H1 (cell line): ENCODE measurements around the gene P2RY14. TPM values are rescaled to one million over a fixed set of nuclear protein-coding genes. Genes with fewer than 3 reads are reported as not detected.

Experiments used
- CTCF ChIA-PET: fragments of 300-600 bp; sonication (Branson Sonifier 250); formaldehyde crosslinking; loops from one replicate; lab custom pipeline; 2021; ENCODE audit not compliant: partially characterized antibody; lab: Charles Lee
- POLR2A ChIA-PET: fragments of 300-600 bp; sonication (Branson Sonifier 250); formaldehyde crosslinking; loops from one replicate; lab custom pipeline; 2021; ENCODE audit warnings: inconsistent platforms; ENCODE audit not compliant: partially characterized antibody; lab: Charles Lee
- DNase-seq, 2 experiments: peaks; one replicate each; pipeline versions ENCODE4 v3.0.0 to v3.0.0-alpha.2; 2010 to 2022; ENCODE audit warnings: low spot score in 2 of 2, low read depth in 1 of 2, mixed read lengths in 1 of 2
- FAIRE-seq: peaks from 2 replicates; lab custom pipeline; 2011; peaks lifted over from hg19 to GRCh38; lab: Jason Lieb, UNC
- H2AFZ ChIP-seq: 2 replicates; pipeline ENCODE4 v1.8.1; 2012; ENCODE audit warnings: low read length, inconsistent platforms
- H2AK5ac ChIP-seq: 2 replicates; pipeline ENCODE4 v1.6.1; 2013; ENCODE audit warnings: low read depth, low read length
- H2BK120ac ChIP-seq: replicated peaks from 2 replicates; pipeline ENCODE3; 2013; ENCODE audit warnings: low read depth, low read length, inconsistent platforms
- H2BK12ac ChIP-seq: 2 replicates; pipeline ENCODE4 v1.6.1; 2013; ENCODE audit warnings: low read depth, low read length
- H2BK15ac ChIP-seq: 2 replicates; pipeline ENCODE4 v1.6.1; 2013; ENCODE audit warnings: low read length
- H2BK20ac ChIP-seq: 2 replicates; pipeline ENCODE4 v1.6.1; 2013; ENCODE audit warnings: low read length
- H2BK5ac ChIP-seq: 2 replicates; pipeline ENCODE4 v1.6.1; 2013; ENCODE audit warnings: low read depth, low read length
- H3K14ac ChIP-seq: 2 replicates; pipeline ENCODE4 v1.6.1; 2013; ENCODE audit warnings: inconsistent platforms; ENCODE audit not compliant: insufficient read length
- H3K18ac ChIP-seq: 2 replicates; pipeline ENCODE4 v1.6.1; 2013; ENCODE audit warnings: low read length; ENCODE audit errors: extremely low read depth
- H3K23ac ChIP-seq: 2 replicates; pipeline ENCODE4 v1.6.1; 2013; ENCODE audit warnings: inconsistent platforms; ENCODE audit not compliant: insufficient read length
- H3K23me2 ChIP-seq: 2 replicates; pipeline ENCODE4 v1.6.1; 2013; ENCODE audit warnings: low read depth, low read length
- H3K27ac ChIP-seq: 2 replicates; pipeline ENCODE4 v1.6.1; 2011; ENCODE audit warnings: low read depth, low read length, inconsistent platforms
- H3K27me3 ChIP-seq, 4 experiments: replicated peaks in 1 of 4; 1 replicate in 1 of 4; 2 replicates in 3 of 4; pipeline versions ENCODE4 v1.6.1 to v1.8.1; 2011 to 2013; ENCODE audit warnings: low read length in 3 of 4, mild to moderate bottlenecking in 3 of 4, inconsistent platforms in 2 of 4, mixed read lengths in 2 of 4, moderate library complexity in 1 of 4; ENCODE audit not compliant: control insufficient read depth in 3 of 4, insufficient read depth in 3 of 4; ENCODE audit errors: extremely low read depth in 1 of 4
- H3K36me3 ChIP-seq, 4 experiments: 2 replicates each; pipeline versions ENCODE4 v1.6.1 to v1.8.1; 2011 to 2013; ENCODE audit warnings: mild to moderate bottlenecking in 4 of 4, low read length in 3 of 4, moderate library complexity in 2 of 4, control low read depth in 1 of 4, inconsistent platforms in 1 of 4; ENCODE audit not compliant: insufficient read depth in 4 of 4, control insufficient read depth in 2 of 4
- H3K4ac ChIP-seq: replicated peaks from 2 replicates; pipeline ENCODE3; 2013; ENCODE audit warnings: low read length, low read depth, mixed read lengths, inconsistent platforms; ENCODE audit not compliant: insufficient read length
- H3K4me1 ChIP-seq, 4 experiments: replicated peaks in 1 of 4; 1 replicate in 1 of 4; 2 replicates in 3 of 4; pipeline versions ENCODE4 v1.6.1 to v1.8.1; 2011 to 2013; ENCODE audit warnings: low read length in 3 of 4, inconsistent platforms in 2 of 4, mixed read lengths in 1 of 4; ENCODE audit not compliant: insufficient read depth in 4 of 4, control insufficient read depth in 3 of 4
- H3K4me2 ChIP-seq, 2 experiments: 2 replicates each; pipeline versions ENCODE4 v1.6.1 to v1.8.1; 2011 to 2013; ENCODE audit warnings: low read depth in 2 of 2, low read length in 2 of 2, control low read depth in 1 of 2, inconsistent platforms in 1 of 2, mild to moderate bottlenecking in 1 of 2; ENCODE audit not compliant: insufficient read depth in 1 of 2
- H3K4me3 ChIP-seq, 4 experiments: fragments of 200-600, 300-600 bp in 1 of 4; sonication (generic), shearing (Covaris generic), sonication (Bioruptor Twin) in 1 of 4; 2 replicates each; pipeline versions ENCODE4 v1.5.1 to v1.8.1; 2011 to 2016; ENCODE audit warnings: low read length in 4 of 4, low read depth in 3 of 4, control low read depth in 2 of 4, inconsistent platforms in 2 of 4, mild to moderate bottlenecking in 2 of 4, mixed read lengths in 1 of 4, moderate library complexity in 1 of 4; ENCODE audit not compliant: insufficient read depth in 2 of 4; ENCODE audit errors: extremely low read depth in 1 of 4
- H3K56ac ChIP-seq: replicated peaks from 2 replicates; pipeline ENCODE3; 2013; ENCODE audit warnings: low read depth, mild to moderate bottlenecking, mixed read lengths, low read length, inconsistent platforms; ENCODE audit not compliant: insufficient read length
- H3K79me1 ChIP-seq: 2 replicates; pipeline ENCODE4 v1.6.1; 2013; ENCODE audit warnings: low read depth, low read length, control low read depth
- H3K79me2 ChIP-seq, 2 experiments: 2 replicates each; pipeline versions ENCODE4 v1.6.1 to v1.8.1; 2012 to 2013; ENCODE audit warnings: low read length in 2 of 2, mild to moderate bottlenecking in 2 of 2, inconsistent platforms in 1 of 2; ENCODE audit not compliant: insufficient read depth in 2 of 2, control insufficient read depth in 1 of 2
- H3K9ac ChIP-seq, 4 experiments: replicated peaks in 1 of 4; 1 replicate in 1 of 4; 2 replicates in 3 of 4; pipeline versions ENCODE4 v1.6.1 to v1.8.1; 2011 to 2013; ENCODE audit warnings: low read depth in 3 of 4, low read length in 3 of 4, control low read depth in 2 of 4, mild to moderate bottlenecking in 2 of 4, moderate library complexity in 2 of 4, inconsistent platforms in 1 of 4; ENCODE audit errors: extremely low read depth in 1 of 4
- H3K9me3 ChIP-seq, 2 experiments: 2 replicates each; pipeline versions ENCODE4 v1.6.1 to v1.8.1; 2012 to 2013; ENCODE audit warnings: mild to moderate bottlenecking in 2 of 2, moderate library complexity in 2 of 2, control low read depth in 1 of 2, inconsistent platforms in 1 of 2, low read depth in 1 of 2, low read length in 1 of 2, mixed read lengths in 1 of 2; ENCODE audit not compliant: insufficient read depth in 2 of 2
- H4K20me1 ChIP-seq, 2 experiments: replicated peaks in 1 of 2; 2 replicates each; pipeline versions ENCODE3 to v1.8.1; 2011 to 2013; ENCODE audit warnings: inconsistent platforms in 2 of 2, low read length in 2 of 2, mild to moderate bottlenecking in 1 of 2; ENCODE audit not compliant: insufficient read depth in 2 of 2, control insufficient read depth in 1 of 2
- H4K5ac ChIP-seq: 2 replicates; pipeline ENCODE4 v1.6.1; 2013; ENCODE audit warnings: low read length, low read depth, mixed read lengths, inconsistent platforms; ENCODE audit not compliant: insufficient read length
- H4K8ac ChIP-seq: 2 replicates; pipeline ENCODE4 v1.8.0; 2013; ENCODE audit warnings: mild to moderate bottlenecking, moderate library complexity, low read length, inconsistent platforms; ENCODE audit not compliant: insufficient read depth; ENCODE audit errors: extremely low read depth
- H4K91ac ChIP-seq: replicated peaks from 2 replicates; pipeline ENCODE3; 2013; ENCODE audit warnings: low read length, mixed read lengths, inconsistent platforms; ENCODE audit not compliant: insufficient read length
- BACH1 ChIP-seq: IDR thresholded peaks from 2 replicates; pipeline ENCODE4 v1.6.1; 2012; ENCODE audit warnings: low read length, improper control_type of control experiment
- BCL11A ChIP-seq, 2 experiments: IDR thresholded peaks; one replicate each; pipeline ENCODE4 v1.6.1; 2011; ENCODE audit warnings: low read depth in 2 of 2, low read length in 2 of 2, mild to moderate bottlenecking in 2 of 2
- CEBPB ChIP-seq: IDR thresholded peaks from 2 replicates; pipeline ENCODE4 v1.6.1; 2012; ENCODE audit warnings: low read depth, low read length
- CTBP2 ChIP-seq: IDR thresholded peaks from 2 replicates; pipeline ENCODE4 v1.7.0; 2011; ENCODE audit warnings: borderline replicate concordance, mild to moderate bottlenecking, moderate library complexity, mixed read lengths, low read length; ENCODE audit not compliant: insufficient read depth, insufficient read length
- HDAC6 ChIP-seq: IDR thresholded peaks from one replicate; pipeline ENCODE4 v1.7.1; 2012; ENCODE audit warnings: low read depth, mild to moderate bottlenecking, inconsistent platforms, low read length, moderate library complexity
- NANOG ChIP-seq: IDR thresholded peaks from 2 replicates; pipeline ENCODE4 v1.6.1; 2011; ENCODE audit warnings: low read length, low read depth, mild to moderate bottlenecking, inconsistent platforms; ENCODE audit not compliant: insufficient read depth, poor library complexity, severe bottlenecking
- POLR2A ChIP-seq, 2 experiments: IDR thresholded peaks; 1 replicate in 1 of 2; 2 replicates in 1 of 2; pipeline ENCODE4 v1.6.1; 2011; ENCODE audit warnings: low read depth in 2 of 2, low read length in 2 of 2, mild to moderate bottlenecking in 2 of 2; ENCODE audit errors: control extremely low read depth in 1 of 2
- SIRT6 ChIP-seq: IDR thresholded peaks from one replicate; pipeline ENCODE4 v1.7.1; 2012; ENCODE audit warnings: low read length, inconsistent platforms
- SIX5 ChIP-seq: IDR thresholded peaks from 2 replicates; pipeline ENCODE4 v1.6.1; 2011; ENCODE audit warnings: mild to moderate bottlenecking, low read depth, low read length
- SP4 ChIP-seq: IDR thresholded peaks from 2 replicates; pipeline ENCODE4 v1.6.1; 2012; ENCODE audit warnings: low read length, inconsistent platforms
- SUZ12 ChIP-seq: fragments of 200-600 bp; sonication (generic); IDR thresholded peaks from 2 replicates; pipeline ENCODE4 v1.6.1; 2012; ENCODE audit warnings: mild to moderate bottlenecking, inconsistent platforms, low read length, moderate library complexity, mixed read lengths
- TAF1 ChIP-seq: IDR thresholded peaks from 2 replicates; pipeline ENCODE4 v1.6.1; 2011; ENCODE audit warnings: mild to moderate bottlenecking, low read depth, low read length
- TBP ChIP-seq: IDR thresholded peaks from 2 replicates; pipeline ENCODE4 v1.6.1; 2011; ENCODE audit warnings: low read depth, low read length, improper control_type of control experiment
- WGBS, 2 experiments: shearing (Covaris generic) in 1 of 2; methylation state at CpG; one replicate each; pipeline versions ENCODE4 v1.1.6 to v1.1.7; 2013 to 2015; ENCODE audit warnings: low lambda C conversion rate in 2 of 2, mixed read lengths in 2 of 2, inconsistent platforms in 1 of 2, low coverage in 1 of 2, missing lambda C conversion rate in 1 of 2; ENCODE audit not compliant: insufficient replicate concordance in 2 of 2, insufficient coverage in 1 of 2, insufficient read length in 1 of 2; ENCODE audit errors: extremely low coverage in 1 of 2, missing lambda C conversion rate in 1 of 2; 5-methylcytosine and 5-hydroxymethylcytosine counted together
- polyA plus RNA-seq, 7 experiments: library from polyadenylated mRNA; depleted of rRNA in 3 of 7; stranded (reverse) in 5 of 7; unstranded in 2 of 7; fragments of >200 nt in 5 of 7; fragments of 200-250 nt in 2 of 7; gene quantifications; 1 replicate in 5 of 7; 2 replicates in 1 of 7; 4 replicates in 1 of 7; pipeline versions ENCODE4 v1.2.1 to v1.2.3, GENCODE V29; 2011 to 2013; ENCODE audit warnings: missing spikeins in 2 of 7, mixed read lengths in 2 of 7
- total RNA-seq: library from RNA; stranded (reverse); fragmentation: NEBNext Ultra II Directional; extraction: Animal tissue kit (Norgen Biotek cat#: 25700); gene quantifications from 2 replicates; pipeline ENCODE4 v1.2.1, GENCODE V29; 2021

Gene P2RY14
- total and polyA plus RNA-seq, 2 of the 8 experiments (the other 6 are each of a cell fraction or from before 2014, with no cell fraction given): not detected

- Histone ChIP-seq H3K4me2 (no peak overlapping the region), H3K4ac (no peak overlapping the region), H4K91ac (no peak overlapping the region), H3K79me2 (no peaks in the 10 kb centered on the region), H4K20me1 (no peaks in the 10 kb centered on the region), H3K27me3 (no peaks in the 10 kb centered on the region), H2BK15ac (no peak overlapping the region), H2BK5ac (no peak overlapping the region), H3K56ac (no peak overlapping the region), H3K9ac (no peak overlapping the region), H3K23ac (no peak overlapping the region), H4K8ac (no peak overlapping the region), H3K36me3 (peaks cover 0 to 5% (median 0%) of the 10 kb centered on the region in 4 experiments; a peak in 1 of 8 replicates), H2AFZ (no peak overlapping the region), H3K79me1 (no peaks in the 10 kb centered on the region), H4K5ac (no peak overlapping the region), H3K4me3 (no peak overlapping the region), H3K18ac (no peak overlapping the region), H3K23me2 (no peaks in the 10 kb centered on the region), H2BK120ac (no peak overlapping the region), H3K9me3 (no peaks in the 10 kb centered on the region; a peak in 1 of 4 replicates), H2AK5ac (no peak overlapping the region), H3K27ac (no peak overlapping the region), H2BK12ac (no peak overlapping the region), H2BK20ac (no peak overlapping the region), H3K4me1 (peaks cover 0 to 13% (median 5%) of the 10 kb centered on the region in 4 experiments; a peak in 3 of 7 replicates), H3K14ac (no peak overlapping the region)
- ChIA-PET POLR2A (interaction anchor here (0.8 kb wide), 1 partner anchor 30 kb away, joined by 3 read pairs; no protein-coding TSS in a partner anchor), CTCF (interaction anchor here (0.6 to 8.6 kb wide), 16 partner anchors 8 to 614 kb away, joined by 3 to 155 read pairs (median 4); partner anchors contain the start of gene P2RY14)
- FAIRE-seq (no peak), DNase-seq (no peak)
- WGBS, 2 experiments: 80% methylated on average over 9 of the region's 9 CpGs; no CpG with 5 or more reads in 1 of the 2 experiments
- TF ChIP-seq HDAC6: no peak
- no peak for TF ChIP-seq SUZ12
- TF ChIP-seq CTBP2: no peak
- TF ChIP-seq SIX5: no peak
- TF ChIP-seq TBP: no peak
- no peak for TF ChIP-seq POLR2A (IDR thresholded peaks at IDR 0.05; ENCODE audit: control extremely low read depth in 1 of 2, low read depth in 2 of 2, low read length in 2 of 2)
- no peak for TF ChIP-seq NANOG
- TF ChIP-seq BACH1: no peak
- TF ChIP-seq TAF1: no peak
- TF ChIP-seq SP4: no peak
- no peak for TF ChIP-seq BCL11A (IDR thresholded peaks at IDR 0.05; ENCODE audit: low read depth in 2 of 2, low read length in 2 of 2)
- no peak for TF ChIP-seq CEBPB
- TF ChIP-seq SIRT6: no peak
These were observed 53.0 kb downstream of the P2RY14 start for GRCh38 chr3:151225040-151225975.
